ENCODE results near the gene ZNF460. TPM values are rescaled to one million over a fixed set of nuclear protein-coding genes. Genes with fewer than 3 reads are reported as not detected.

Gene ZNF460
- total RNA-seq, 1 experiment from 2014 or later, result 65.9 TPM

DNA sequence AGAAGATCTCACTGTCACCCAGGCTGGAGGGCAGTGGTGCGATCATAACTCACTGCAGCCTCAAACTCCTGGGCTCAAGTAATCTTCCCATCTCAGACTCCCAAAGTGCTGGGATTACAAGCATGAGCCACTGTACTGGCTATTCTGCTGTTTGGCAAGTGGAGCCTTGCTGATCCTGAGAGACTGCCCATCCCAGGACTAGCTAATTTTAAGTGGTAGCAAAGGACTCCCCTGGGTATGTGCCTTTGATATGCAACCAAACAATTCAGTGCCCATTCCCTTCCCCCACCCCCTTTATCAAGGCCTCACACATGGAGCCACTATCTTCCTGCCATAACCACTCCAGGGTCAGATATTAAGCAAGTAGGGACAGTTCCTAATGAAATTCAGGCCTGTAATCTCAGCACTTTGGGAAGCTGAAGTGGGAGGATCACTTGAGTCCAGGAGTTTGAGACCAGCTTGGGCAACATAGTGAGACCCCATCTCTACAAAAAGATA is 17.0 kb upstream of the ZNF460 start:
- Histone ChIP-seq H3K27me3 (ENCODE audit: insufficient read depth, low read length) (no peaks in the 10 kb centered on the region), H4K8ac (replicated peaks; ENCODE audit: insufficient read length, low read depth, low read length) (no peak overlapping the region), H2AK5ac (ENCODE audit: insufficient read length, low read length) (no peak overlapping the region), H3K23me2 (ENCODE audit: insufficient read length, low read depth, low read length, poor library complexity, severe bottlenecking) (no peaks in the 10 kb centered on the region), H2BK12ac (ENCODE audit: insufficient read length, low read depth, low read length) (no peak overlapping the region), H3K4me1 (ENCODE audit: insufficient read depth, low read length) (peaks cover 8% of the 10 kb centered on the region; the same call in 1 of the 2 replicates), H4K91ac (ENCODE audit: insufficient read length, low read depth, low read length) (no peak overlapping the region), H4K20me1 (ENCODE audit: control insufficient read depth, insufficient read depth, insufficient read length) (no peaks in the 10 kb centered on the region), H3K4me2 (ENCODE audit: insufficient read depth, insufficient read length, low read length) (no peak overlapping the region), H3K9me3 (ENCODE audit: control insufficient read depth, low read depth, low read length) (no peaks in the 10 kb centered on the region), H2BK15ac (ENCODE audit: low read depth, low read length) (no peak overlapping the region), H3K56ac (ENCODE audit: insufficient read length, low read depth, low read length) (no peak overlapping the region), H3T11ph (ENCODE audit: low read length) (no peak overlapping the region), H3K23ac (ENCODE audit: insufficient read length, low read depth, low read length) (no peak overlapping the region), H4K5ac (ENCODE audit: insufficient read length, low read depth, low read length) (no peak overlapping the region), H3K27ac (ENCODE audit: insufficient read length, low read depth, low read length) (no peak overlapping the region), H2BK120ac (ENCODE audit: low read depth, low read length, poor library complexity, severe bottlenecking) (no peak overlapping the region), H3K79me2 (ENCODE audit: insufficient read depth, low read length) (no peaks in the 10 kb centered on the region; the same call in 1 of the 2 replicates), H3K4ac (ENCODE audit: low read depth, low read length) (no peak overlapping the region), H3K14ac (ENCODE audit: insufficient read depth, low read length) (no peak overlapping the region), H3K18ac (ENCODE audit: insufficient read length, low read depth, low read length) (no peak overlapping the region), H3K79me1 (ENCODE audit: insufficient read depth, low read depth, low read length, poor library complexity, severe bottlenecking) (no peaks in the 10 kb centered on the region), H3K9ac (ENCODE audit: extremely low read depth, insufficient read length, low read length) (no peak overlapping the region), H2AFZ (ENCODE audit: low read length) (no peak overlapping the region), H2BK20ac (ENCODE audit: low read depth, low read length, poor library complexity, severe bottlenecking) (no peak overlapping the region), H2BK5ac (ENCODE audit: insufficient read length, low read length) (no peak overlapping the region)
- H3K4me3 Mint-ChIP-seq, result no peak overlapping the region
- TF ChIP-seq, protein P1, sequence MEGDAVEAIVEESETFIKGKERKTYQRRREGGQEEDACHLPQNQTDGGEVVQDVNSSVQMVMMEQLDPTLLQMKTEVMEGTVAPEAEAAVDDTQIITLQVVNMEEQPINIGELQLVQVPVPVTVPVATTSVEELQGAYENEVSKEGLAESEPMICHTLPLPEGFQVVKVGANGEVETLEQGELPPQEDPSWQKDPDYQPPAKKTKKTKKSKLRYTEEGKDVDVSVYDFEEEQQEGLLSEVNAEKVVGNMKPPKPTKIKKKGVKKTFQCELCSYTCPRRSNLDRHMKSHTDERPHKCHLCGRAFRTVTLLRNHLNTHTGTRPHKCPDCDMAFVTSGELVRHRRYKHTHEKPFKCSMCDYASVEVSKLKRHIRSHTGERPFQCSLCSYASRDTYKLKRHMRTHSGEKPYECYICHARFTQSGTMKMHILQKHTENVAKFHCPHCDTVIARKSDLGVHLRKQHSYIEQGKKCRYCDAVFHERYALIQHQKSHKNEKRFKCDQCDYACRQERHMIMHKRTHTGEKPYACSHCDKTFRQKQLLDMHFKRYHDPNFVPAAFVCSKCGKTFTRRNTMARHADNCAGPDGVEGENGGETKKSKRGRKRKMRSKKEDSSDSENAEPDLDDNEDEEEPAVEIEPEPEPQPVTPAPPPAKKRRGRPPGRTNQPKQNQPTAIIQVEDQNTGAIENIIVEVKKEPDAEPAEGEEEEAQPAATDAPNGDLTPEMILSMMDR (conservative IDR thresholded peaks at IDR 0.05), result no peak
- H3K27ac Mint-ChIP-seq, result peak overlapping the region in 1 of 3 experiments; percentile 58; a peak in 2 of 7 replicates
- H3K27me3 Mint-ChIP-seq (ENCODE audit: low read depth), result no peaks in the 10 kb centered on the region
- H3K36me3 Mint-ChIP-seq (ENCODE audit: insufficient read depth in 1 of 3, low read depth in 3 of 3), result peaks cover 0 to 4% (median 0%) of the 10 kb centered on the region in 3 experiments; a peak in 2 of 7 replicates
- WGBS (ENCODE audit: extremely low coverage, insufficient read length, low lambda C conversion rate), result no CpG with 5 or more reads among the region's 1 CpG
- DNase-seq, result no peak
- no peaks in the 10 kb centered on the region for H3K9me3 Mint-ChIP-seq
- H3K4me1 Mint-ChIP-seq, result peaks cover 18 to 19% of the 10 kb centered on the region in 2 experiments
